SKM-1 treated with dmso at 0.1 percent for 144 hours (cell line): ENCODE measurements around the gene KLF3.

Source experiments
- DNase-seq: peaks from one replicate; lab custom pipeline; 2025; ENCODE audit not compliant: unreplicated experiment; lab: John Stamatoyannopoulos, UW

Gene KLF3

GRCh38 chr4:38692421-38692820 is 28.4 kb downstream of the KLF3 start:
- DNase-seq: no peak

GRCh38 chr4:38693569-38693968 is 29.6 kb downstream of the KLF3 start:
- DNase-seq: no peak

GRCh38 chr4:38694330-38694729 is 30.3 kb downstream of the KLF3 start:
- no peak for DNase-seq

GRCh38 chr4:38695809-38696208 is 31.8 kb downstream of the KLF3 start:
- no peak for DNase-seq

- no peak for DNase-seq
Measured at GRCh38 chr4:38696697-38697096, 32.7 kb downstream of the KLF3 start.

- no peak for DNase-seq
Measured at GRCh38 chr4:38698176-38698575, 34.2 kb downstream of the KLF3 start.

- DNase-seq: no peak
Measured at GRCh38 chr4:38699112-38699511, 35.1 kb downstream of the KLF3 start.

GRCh38 chr4:38703635-38704034 is 39.6 kb downstream of the KLF3 start:
- no peak for DNase-seq

- DNase-seq: no peak
Measured at GRCh38 chr4:38704622-38705154, 40.7 kb downstream of the KLF3 start.

- DNase-seq: no peak
Measured at GRCh38 chr4:38706301-38706700, 42.3 kb downstream of the KLF3 start.

- DNase-seq: no peak
Measured at GRCh38 chr4:38710053-38710452, 46.1 kb downstream of the KLF3 start.

GRCh38 chr4:38711066-38711465 is 47.1 kb downstream of the KLF3 start:
- no peak for DNase-seq

GRCh38 chr4:38715050-38715449 is 51.1 kb downstream of the KLF3 start:
- DNase-seq: no peak

GRCh38 chr4:38716256-38716655 is 52.3 kb downstream of the KLF3 start:
- DNase-seq: no peak

GRCh38 chr4:38717604-38718003 is 53.6 kb downstream of the KLF3 start:
- no peak for DNase-seq

- DNase-seq: no peak
Measured at GRCh38 chr4:38723114-38723513, 59.1 kb downstream of the KLF3 start.

GRCh38 chr4:38723726-38724474 is 59.9 kb downstream of the KLF3 start:
- DNase-seq: no peak

- peak; percentile 20 for DNase-seq
Measured at GRCh38 chr4:38724475-38724808, 60.4 kb downstream of the KLF3 start.

- DNase-seq: no peak
Measured at GRCh38 chr4:38728631-38729141, 64.7 kb downstream of the KLF3 start.

GRCh38 chr4:38730493-38730829 is 66.5 kb downstream of the KLF3 start:
- no peak for DNase-seq

- peak; percentile 71 for DNase-seq
Measured at GRCh38 chr4:38730830-38731646, 67.0 kb downstream of the KLF3 start.

- no peak for DNase-seq
Measured at GRCh38 chr4:38733663-38734062, 69.7 kb downstream of the KLF3 start.
